GM23338 (cell line): ENCODE measurements around the gene MPEG1. TPM values are rescaled to one million over a fixed set of nuclear protein-coding genes. Genes with fewer than 3 reads are reported as not detected.

Experiments used
- polyA plus RNA-seq: library from polyadenylated mRNA; unstranded; fragments of >200 nt; fragmentation: Nextera tagmentation; extraction: Ambion mirVana; gene quantifications from 2 replicates; pipeline ENCODE4 v1.2.1, GENCODE V29; 2016
- small RNA-seq: library from RNA; depleted of rRNA; stranded (forward); fragments of <200 nt; gene quantifications from one replicate; pipeline ENCODE3, GENCODE V24; 2014; ENCODE audit warnings: low replicate concordance
- total RNA-seq: library from RNA; depleted of rRNA; stranded (reverse); fragments of >200 nt; shearing (Covaris generic); gene quantifications from 2 replicates; pipeline ENCODE4 v1.2.3, GENCODE V29; 2014; rRNA removed

MPEG1 gene
- total and polyA plus RNA-seq, 2 experiments from 2014 or later = not detected

Small RNAs within 50 kb of the gene (small RNA-seq; reads per million reads assigned to genes)
- not detected for gene RN7SL42P

Other genes starting within 250 kb of the MPEG1 start
- gene GLYATL1B, start 126.6 kb downstream of the MPEG1 start, total RNA-seq = 0.90 TPM in 1 of 2 replicates, not detected in the other
- 0.27 TPM in 1 of 2 replicates, not detected in the other for gene GLYATL1B, start 126.6 kb downstream of the MPEG1 start, polyA plus RNA-seq
- 27.9 and 30.6 TPM in 2 replicates for gene FAM111B, start 105.7 kb downstream of the MPEG1 start, total RNA-seq
- gene FAM111B, start 105.7 kb downstream of the MPEG1 start, polyA plus RNA-seq = 28.2 and 40.7 TPM in 2 replicates
- 31.7 and 38.1 TPM in 2 replicates for gene FAM111A, start 70.1 kb downstream of the MPEG1 start, total RNA-seq
- gene FAM111A, start 70.1 kb downstream of the MPEG1 start, polyA plus RNA-seq = 18.9 and 23.0 TPM in 2 replicates
- 13.8 and 14.7 TPM in 2 replicates for gene DTX4, start 40.8 kb downstream of the MPEG1 start, total RNA-seq
- gene DTX4, start 40.8 kb downstream of the MPEG1 start, polyA plus RNA-seq = 4.2 and 4.3 TPM in 2 replicates
- not detected in 2 replicates for gene OR5AN1, start 146.0 kb upstream of the MPEG1 start, total RNA-seq
- not detected in 2 replicates for gene OR5AN1, start 146.0 kb upstream of the MPEG1 start, polyA plus RNA-seq
- not detected in 2 replicates for gene OR5A2, start 213.5 kb upstream of the MPEG1 start, total RNA-seq
- gene OR5A2, start 213.5 kb upstream of the MPEG1 start, polyA plus RNA-seq = not detected in 2 replicates
- 0.03 TPM in 1 of 2 replicates, not detected in the other for gene OR5A1, start 223.5 kb upstream of the MPEG1 start, total RNA-seq
- 0.21 TPM in 1 of 2 replicates, not detected in the other for gene OR5A1, start 223.5 kb upstream of the MPEG1 start, polyA plus RNA-seq
- gene OR4D6, start 244.0 kb upstream of the MPEG1 start, total RNA-seq = not detected in 2 replicates
- not detected in 2 replicates for gene OR4D6, start 244.0 kb upstream of the MPEG1 start, polyA plus RNA-seq